ENCODE results near the gene WDR90. TPM values are rescaled to one million over a fixed set of nuclear protein-coding genes. Genes with fewer than 3 reads are reported as not detected.
"Not testable (repeated sequence)": the region's sequence is repeated elsewhere in the genome, so short reads cannot be mapped to it uniquely, and the experiment has no call there.

WDR90 gene
- polyA plus RNA-seq, 2 of the 4 experiments (the other 2 are of a cell fraction), result 6.5 to 30.7 TPM

DNA sequence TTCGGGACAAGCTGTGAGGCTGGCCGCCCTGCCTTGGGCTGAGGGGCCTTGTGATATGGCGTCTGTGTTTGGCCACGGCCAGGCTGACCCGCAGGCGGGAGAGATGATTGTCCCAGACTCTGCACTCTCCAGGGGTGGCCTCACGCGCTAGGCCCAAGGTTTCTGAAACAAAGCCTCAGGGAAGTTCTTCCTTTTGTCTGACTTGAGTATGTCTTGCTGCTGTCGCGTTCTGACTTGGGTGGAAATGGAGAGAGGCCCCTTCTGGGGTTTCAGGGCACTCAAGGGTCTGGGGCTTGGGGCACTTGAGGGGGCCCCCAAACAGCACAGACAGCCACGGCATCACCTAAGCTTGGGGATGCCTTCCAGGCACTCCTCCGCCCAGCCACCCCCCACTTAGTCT lies 61.9 kb downstream of the WDR90 start:
- no peak overlapping the region for H3K4me3 ChIP-seq
- peaks cover 62% of the 10 kb centered on the region for H3K4me1 ChIP-seq
- FAIRE-seq, result no peak
- ChIA-PET POLR2A (no interaction called here), CTCF (interaction anchor here (0.7 to 25.1 kb wide), 12 partner anchors 9 to 345 kb away, joined by 3 to 656 read pairs (median 10); partner anchors contain the start of genes ANTKMT, CCDC78, CHTF18 and CIAO3)
- no peak for ATAC-seq
- 63% methylated on average over 12 of the region's 12 CpGs for WGBS (ENCODE audit: missing lambda C conversion rate)
- peak overlapping the region; percentile 86 to 99; a peak in 5 of 6 replicates for H3K27ac ChIP-seq
- TF ChIP-seq KDM1A (IDR thresholded peaks at IDR 0.05; ENCODE audit: low read depth), result peak; percentile 72; the same call in 1 of the 2 replicates
- no peak for TF ChIP-seq HOXB13 (CRISPR knock-in tag; IDR thresholded peaks at IDR 0.05; ENCODE audit: low read depth)
- H3K4me2 ChIP-seq, result peak overlapping the region; percentile 70
- H3K9me3 ChIP-seq, result no peaks in the 10 kb centered on the region
- no peak for DNase-seq (ENCODE audit: low read depth in 1 of 2, low spot score in 1 of 2)

DNA sequence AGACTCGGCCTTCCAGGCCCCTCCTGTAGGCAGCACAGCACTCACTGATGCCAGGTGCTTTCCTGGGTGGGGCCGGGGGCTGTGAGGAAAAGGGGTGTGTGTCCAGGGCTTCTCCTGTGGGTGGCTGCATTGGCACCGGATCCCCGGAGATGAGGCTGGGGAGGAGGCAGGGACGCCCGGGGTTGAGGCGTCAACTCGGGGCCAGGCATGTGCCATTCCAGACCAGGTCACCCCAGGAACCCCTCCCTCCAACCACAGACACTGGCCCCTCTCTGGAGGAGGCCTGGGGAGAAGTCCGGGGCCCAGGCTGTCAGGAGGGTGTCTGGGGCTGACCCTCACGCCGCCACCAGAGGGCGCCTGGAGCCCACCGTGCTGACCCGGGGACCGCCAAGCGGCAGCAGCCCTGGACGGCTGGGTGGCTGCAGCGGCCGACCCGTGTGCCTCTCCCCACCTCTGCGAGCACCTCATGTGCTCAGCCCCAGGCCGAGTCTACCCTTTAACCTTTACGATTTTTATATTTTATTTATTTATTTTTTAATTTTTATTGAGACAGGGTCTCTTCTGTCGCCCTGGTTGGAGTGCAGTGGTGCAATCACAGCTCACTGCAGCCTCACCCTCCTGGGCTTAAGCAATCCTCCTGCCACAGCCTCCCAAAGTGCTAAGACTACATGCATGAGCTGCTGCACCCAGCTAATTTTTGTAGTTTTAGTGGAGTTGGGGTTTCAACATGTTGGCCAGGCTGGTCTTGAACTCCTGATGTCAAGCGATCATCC lies 62.6 kb downstream of the WDR90 start:
- no peak for FAIRE-seq
- peak in 1 of 2 experiments; percentile 81 for DNase-seq (ENCODE audit: low read depth in 1 of 2, low spot score in 1 of 2)
- Histone ChIP-seq H3K4me2 (peak overlapping the region; percentile 70), H3K9me3 (no peaks in the 10 kb centered on the region), H3K4me3 (no peak overlapping the region), H3K27ac (peak overlapping the region; percentile 86 to 99), H3K4me1 (peaks cover 62% of the 10 kb centered on the region)
- peak; percentile 10 to 63; a peak in 4 of 6 replicates for ATAC-seq
- TF ChIP-seq ZSCAN20 (CRISPR knock-in tag; IDR thresholded peaks at IDR 0.05) (no peak), SMC3 (IDR thresholded peaks at IDR 0.05) (peak; percentile 84), RAD21 (conservative IDR thresholded peaks at IDR 0.05 in 1 of 2, IDR thresholded peaks at IDR 0.05 in 1 of 2) (peak; percentile 85 to 86), NR3C1 (IDR thresholded peaks at IDR 0.05) (no peak), MAZ (IDR thresholded peaks at IDR 0.05; ENCODE audit: borderline replicate concordance, low read depth, low read length) (0 out of 2 replicates have a peak, but pooled peaks have one; percentile 48)
- TF ChIP-seq, protein P1, sequence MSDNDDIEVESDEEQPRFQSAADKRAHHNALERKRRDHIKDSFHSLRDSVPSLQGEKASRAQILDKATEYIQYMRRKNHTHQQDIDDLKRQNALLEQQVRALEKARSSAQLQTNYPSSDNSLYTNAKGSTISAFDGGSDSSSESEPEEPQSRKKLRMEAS (IDR thresholded peaks at IDR 0.05), result peak; percentile 57
- TF ChIP-seq, protein P2, sequence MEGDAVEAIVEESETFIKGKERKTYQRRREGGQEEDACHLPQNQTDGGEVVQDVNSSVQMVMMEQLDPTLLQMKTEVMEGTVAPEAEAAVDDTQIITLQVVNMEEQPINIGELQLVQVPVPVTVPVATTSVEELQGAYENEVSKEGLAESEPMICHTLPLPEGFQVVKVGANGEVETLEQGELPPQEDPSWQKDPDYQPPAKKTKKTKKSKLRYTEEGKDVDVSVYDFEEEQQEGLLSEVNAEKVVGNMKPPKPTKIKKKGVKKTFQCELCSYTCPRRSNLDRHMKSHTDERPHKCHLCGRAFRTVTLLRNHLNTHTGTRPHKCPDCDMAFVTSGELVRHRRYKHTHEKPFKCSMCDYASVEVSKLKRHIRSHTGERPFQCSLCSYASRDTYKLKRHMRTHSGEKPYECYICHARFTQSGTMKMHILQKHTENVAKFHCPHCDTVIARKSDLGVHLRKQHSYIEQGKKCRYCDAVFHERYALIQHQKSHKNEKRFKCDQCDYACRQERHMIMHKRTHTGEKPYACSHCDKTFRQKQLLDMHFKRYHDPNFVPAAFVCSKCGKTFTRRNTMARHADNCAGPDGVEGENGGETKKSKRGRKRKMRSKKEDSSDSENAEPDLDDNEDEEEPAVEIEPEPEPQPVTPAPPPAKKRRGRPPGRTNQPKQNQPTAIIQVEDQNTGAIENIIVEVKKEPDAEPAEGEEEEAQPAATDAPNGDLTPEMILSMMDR (IDR thresholded peaks at IDR 0.05), result peak; percentile 89
- WGBS (ENCODE audit: missing lambda C conversion rate), result 7% methylated on average over 25 of the region's 25 CpGs
- POLR2A ChIA-PET, result interaction anchor here (1.0 to 2.1 kb wide), 4 partner anchors 9 to 16 kb away, joined by 3 to 33 read pairs (median 4); partner anchors contain the start of genes ANTKMT and CCDC78
- CTCF ChIA-PET, result interaction anchor here (0.5 to 25.1 kb wide), 27 partner anchors 9 to 387 kb away, joined by 3 to 656 read pairs (median 6); partner anchors contain the start of genes ANTKMT, CCDC78, CHTF18 and CIAO3

DNA sequence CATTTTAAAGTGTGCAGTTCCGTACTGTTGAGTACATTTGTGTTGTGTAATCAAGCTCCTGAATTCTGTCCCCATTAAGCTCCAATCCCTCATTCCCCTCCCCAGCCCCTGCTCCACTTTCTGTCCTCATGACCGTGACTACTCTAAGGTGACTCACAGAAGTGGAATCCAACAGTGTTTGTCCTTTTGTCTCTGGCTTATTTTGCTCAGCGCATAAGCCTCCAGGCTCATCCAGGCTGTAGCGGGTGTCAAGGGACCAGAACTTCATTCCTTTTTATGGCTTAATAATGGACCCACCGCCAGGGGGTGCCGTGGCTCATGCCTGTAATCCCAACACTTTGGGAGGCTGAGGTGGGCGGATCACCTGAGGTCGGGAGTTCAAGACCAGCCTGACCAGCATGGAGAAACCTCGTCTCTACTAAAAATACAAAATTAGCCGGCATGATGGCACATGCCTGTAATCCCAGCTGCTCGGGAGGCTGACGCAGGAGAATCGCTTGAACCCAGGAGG lies 63.6 kb downstream of the WDR90 start:
- ATAC-seq (peak; percentile 37 to 67), FAIRE-seq (peak; percentile 99), DNase-seq (ENCODE audit: low read depth in 1 of 2, low spot score in 1 of 2) (peak; percentile 95 to 99)
- peaks cover 66% of the 10 kb centered on the region for H3K4me1 ChIP-seq
- CTCF ChIA-PET, result interaction anchor here (0.7 to 25.1 kb wide), 22 partner anchors 10 to 386 kb away, joined by 3 to 656 read pairs (median 6); partner anchors contain the start of genes ANTKMT, CCDC78, CHTF18 and CIAO3
- peak overlapping the region; percentile 16; the same call in 1 of the 3 replicates for H3K4me3 ChIP-seq
- not testable (repeated sequence) for H3K9me3 ChIP-seq
- peak overlapping the region; percentile 70 for H3K4me2 ChIP-seq
- POLR2A ChIA-PET, result interaction anchor here (1.0 to 2.1 kb wide), 4 partner anchors 8 to 15 kb away, joined by 3 to 33 read pairs (median 4); partner anchors contain the start of genes ANTKMT and CCDC78
- peak; percentile 46 to 69; a peak in 2 of 5 replicates for TF ChIP-seq JUN (IDR thresholded peaks at IDR 0.05)
- peak in 1 of 2 experiments; percentile 31; a peak in 1 of 5 replicates for TF ChIP-seq EP300 (IDR thresholded peaks at IDR 0.05)
- TF ChIP-seq CEBPB (IDR thresholded peaks at IDR 0.05), result peak; percentile 89 to 91
- peak; percentile 83 for TF ChIP-seq JUNB (IDR thresholded peaks at IDR 0.05)
- TF ChIP-seq, protein P1 (IDR thresholded peaks at IDR 0.05), result peak; percentile 80
- 0 out of 2 replicates have a peak, but pooled peaks have one; percentile 4 for TF ChIP-seq RFX5 (IDR thresholded peaks at IDR 0.05)
- TF ChIP-seq RAD21 (conservative IDR thresholded peaks at IDR 0.05 in 1 of 2, IDR thresholded peaks at IDR 0.05 in 1 of 2), result peak; percentile 46 to 52; a peak in 4 of 5 replicates
- TF ChIP-seq GATA3 (IDR thresholded peaks at IDR 0.05; ENCODE audit: borderline replicate concordance), result peak; percentile 65; the same call in 1 of the 2 replicates
- TF ChIP-seq, protein P2 (IDR thresholded peaks at IDR 0.05), result peak; percentile 68
- TF ChIP-seq, protein P3, sequence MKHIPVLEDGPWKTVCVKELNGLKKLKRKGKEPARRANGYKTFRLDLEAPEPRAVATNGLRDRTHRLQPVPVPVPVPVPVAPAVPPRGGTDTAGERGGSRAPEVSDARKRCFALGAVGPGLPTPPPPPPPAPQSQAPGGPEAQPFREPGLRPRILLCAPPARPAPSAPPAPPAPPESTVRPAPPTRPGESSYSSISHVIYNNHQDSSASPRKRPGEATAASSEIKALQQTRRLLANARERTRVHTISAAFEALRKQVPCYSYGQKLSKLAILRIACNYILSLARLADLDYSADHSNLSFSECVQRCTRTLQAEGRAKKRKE (CRISPR knock-in tag; IDR thresholded peaks at IDR 0.05; ENCODE audit: low read depth), result peak; percentile 57; the same call in 1 of the 2 replicates
- TF ChIP-seq HOXB5 (CRISPR knock-in tag; IDR thresholded peaks at IDR 0.05), result 0 out of 2 replicates have a peak, but pooled peaks have one; percentile 36
- TF ChIP-seq SMC3 (IDR thresholded peaks at IDR 0.05), result peak; percentile 45; the same call in 2 of the 3 replicates
- TF ChIP-seq FOSL2 (IDR thresholded peaks at IDR 0.05), result peak; percentile 85
- TF ChIP-seq FOSL2 (CRISPR knock-in tag; IDR thresholded peaks at IDR 0.05), result peak; percentile 98
- peak overlapping the region; percentile 86 to 99 for H3K27ac ChIP-seq
- 9% methylated on average over 12 of the region's 13 CpGs for WGBS (ENCODE audit: missing lambda C conversion rate)
